ENCODE results near the gene SYCP2L.
"Not testable (repeated sequence)": the region's sequence is repeated elsewhere in the genome, so short reads cannot be mapped to it uniquely, and the experiment has no call there.

The SYCP2L gene

GRCh38 chr6:10882253-10882630 lies 4.6 kb upstream of the SYCP2L start:
- not testable (repeated sequence) for DNase-seq

- no peak for DNase-seq
Observed at GRCh38 chr6:10882657-10883171, 4.1 kb upstream of the SYCP2L start.

GRCh38 chr6:10883312-10884244 lies 3.3 kb upstream of the SYCP2L start:
- DNase-seq: no peak

GRCh38 chr6:10884245-10884972 lies 2.4 kb upstream of the SYCP2L start:
- DNase-seq: no peak

- DNase-seq: not testable (repeated sequence)
Observed at GRCh38 chr6:10886365-10886690, 524 bp upstream of the SYCP2L start.

- no peak for DNase-seq
Observed at GRCh38 chr6:10890151-10890550, 3.3 kb downstream of the SYCP2L start.

GRCh38 chr6:10891960-10892359 lies 5.1 kb downstream of the SYCP2L start:
- DNase-seq: no peak

- no peak for DNase-seq
Observed at GRCh38 chr6:10894958-10895357, 8.1 kb downstream of the SYCP2L start.

GRCh38 chr6:10896691-10897090 lies 9.8 kb downstream of the SYCP2L start:
- DNase-seq: no peak

- DNase-seq: no peak
Observed at GRCh38 chr6:10901770-10902169, 14.9 kb downstream of the SYCP2L start.

GRCh38 chr6:10904015-10904414 lies 17.2 kb downstream of the SYCP2L start:
- DNase-seq: no peak

GRCh38 chr6:10908228-10908627 lies 21.4 kb downstream of the SYCP2L start:
- no peak for DNase-seq

GRCh38 chr6:10919520-10919919 lies 32.7 kb downstream of the SYCP2L start:
- not testable (repeated sequence) for DNase-seq

- DNase-seq: no peak
Observed at GRCh38 chr6:10933126-10933525, 46.3 kb downstream of the SYCP2L start.

- DNase-seq: no peak
Observed at GRCh38 chr6:10939840-10940239, 53.0 kb downstream of the SYCP2L start.

GRCh38 chr6:10945845-10946244 lies 59.0 kb downstream of the SYCP2L start:
- DNase-seq: no peak

GRCh38 chr6:10947966-10948365 lies 61.1 kb downstream of the SYCP2L start:
- no peak for DNase-seq

GRCh38 chr6:10949579-10950490 lies 63.0 kb downstream of the SYCP2L start:
- no peak for DNase-seq

GRCh38 chr6:10951675-10952282 lies 64.9 kb downstream of the SYCP2L start:
- no peak for DNase-seq

GRCh38 chr6:10954590-10955010 lies 67.7 kb downstream of the SYCP2L start:
- no peak for DNase-seq

GRCh38 chr6:10956776-10957175 lies 69.9 kb downstream of the SYCP2L start:
- no peak for DNase-seq

- no peak for DNase-seq
Observed at GRCh38 chr6:10957414-10957886, 70.6 kb downstream of the SYCP2L start.
